NOMO-1 treated with dmso at 0.1 percent for 144 hours (cell line): ENCODE data around the gene MTOR.
"Not testable (repeated sequence)": the region's sequence is repeated elsewhere in the genome, so short reads cannot be mapped to it uniquely, and the experiment has no call there.

Experiments used
- DNase-seq: peaks from one replicate; lab custom pipeline; 2025; ENCODE audit not compliant: unreplicated experiment; lab: John Stamatoyannopoulos, UW

The MTOR gene

GRCh38 chr1:11187000-11187399 lies 75.4 kb downstream of the MTOR start:
- no peak for DNase-seq

GRCh38 chr1:11184973-11185372 lies 77.4 kb downstream of the MTOR start:
- no peak for DNase-seq

- DNase-seq = no peak
These were observed 79.5 kb downstream of the MTOR start for GRCh38 chr1:11182884-11183283.

GRCh38 chr1:11180342-11180744 lies 82.0 kb downstream of the MTOR start:
- DNase-seq = no peak

GRCh38 chr1:11179749-11180148 lies 82.6 kb downstream of the MTOR start:
- DNase-seq = not testable (repeated sequence)

GRCh38 chr1:11179125-11179524 lies 83.2 kb downstream of the MTOR start:
- no peak for DNase-seq

GRCh38 chr1:11178021-11179015 lies 84.0 kb downstream of the MTOR start:
- no peak for DNase-seq

- no peak for DNase-seq
These were observed 86.2 kb downstream of the MTOR start for GRCh38 chr1:11176081-11176706.

GRCh38 chr1:11175461-11175860 lies 86.9 kb downstream of the MTOR start:
- no peak for DNase-seq

- DNase-seq = no peak
These were observed 87.9 kb downstream of the MTOR start for GRCh38 chr1:11174261-11174942.

- no peak for DNase-seq
These were observed 92.2 kb downstream of the MTOR start for GRCh38 chr1:11170102-11170501.

- no peak for DNase-seq
These were observed 93.1 kb downstream of the MTOR start for GRCh38 chr1:11169202-11169601.

- no peak for DNase-seq
These were observed 93.6 kb downstream of the MTOR start for GRCh38 chr1:11168731-11169130.

GRCh38 chr1:11166744-11167143 lies 95.6 kb downstream of the MTOR start:
- DNase-seq = not testable (repeated sequence)

GRCh38 chr1:11162752-11163151 lies 99.6 kb downstream of the MTOR start:
- DNase-seq = not testable (repeated sequence)

GRCh38 chr1:11158720-11159321 lies 103.5 kb downstream of the MTOR start:
- no peak for DNase-seq

GRCh38 chr1:11158291-11158690 lies 104.1 kb downstream of the MTOR start:
- no peak for DNase-seq

- no peak for DNase-seq
These were observed 104.5 kb downstream of the MTOR start for GRCh38 chr1:11157867-11158266.

- no peak for DNase-seq
These were observed 105.0 kb downstream of the MTOR start for GRCh38 chr1:11157394-11157793.

- DNase-seq = no peak
These were observed 105.4 kb downstream of the MTOR start for GRCh38 chr1:11156963-11157362.

- DNase-seq = no peak
These were observed 105.9 kb downstream of the MTOR start for GRCh38 chr1:11156441-11156840.
